HepG2 (cell line): ENCODE data around the gene PTPRD. TPM values are rescaled to one million over a fixed set of nuclear protein-coding genes. Genes with fewer than 3 reads are reported as not detected.

Experiments used
- ATAC-seq: fragments of 200-7000 bp; cut with Tn5 transposase; 3 replicates; pipeline ENCODE4 v1.9.1; 2020; ENCODE audit warnings: mild to moderate bottlenecking, moderate library complexity
- BruUV-seq: library from RNA; stranded (reverse); fragments of 400-500 nt; replicated peaks from 2 replicates; lab custom pipeline; 2021; lab: Mats Ljungman, UMichigan
- CTCF ChIA-PET: fragments of 300-600 bp; formaldehyde crosslinking; extraction: SDS; loops from one replicate; lab custom pipeline; 2021; ENCODE audit warnings: low total read pairs, inconsistent platforms, low intra/inter-chr PET ratio; lab: Yijun Ruan, JAX
- POLR2A ChIA-PET: fragments of 350-600 bp; sonication (Branson Sonifier 250); formaldehyde crosslinking; loops from one replicate; lab custom pipeline; 2020; ENCODE audit warnings: antibody characterized with exemption, inconsistent platforms; lab: Yijun Ruan, JAX
- DNase-seq: peaks from one replicate; pipeline ENCODE4 v3.0.0-alpha.2; 2015; ENCODE audit warnings: low spot score
- FAIRE-seq: peaks from 3 replicates; lab custom pipeline; 2011; peaks lifted over from hg19 to GRCh38; lab: Jason Lieb, UNC
- H2AFZ ChIP-seq: one replicate; pipeline ENCODE4 v1.6.1; 2011; ENCODE audit warnings: low read length, inconsistent platforms
- H3K27ac ChIP-seq: fragments of 300-600 bp; 3 replicates; pipeline ENCODE4 v1.8.0; 2011; ENCODE audit warnings: mixed run types, mild to moderate bottlenecking, mixed read lengths, low read length, inconsistent platforms; ENCODE audit not compliant: insufficient read depth; ENCODE audit errors: extremely low read length
- H3K27me3 ChIP-seq, 2 experiments: fragments of 200-600 bp in 1 of 2; 2 replicates in 1 of 2; 3 replicates in 1 of 2; pipeline versions ENCODE4 v1.6.0 to v1.8.0; 2011; ENCODE audit warnings: low read length in 2 of 2, mild to moderate bottlenecking in 2 of 2, moderate library complexity in 2 of 2, inconsistent platforms in 1 of 2; ENCODE audit not compliant: insufficient read depth in 2 of 2, control insufficient read depth in 1 of 2
- H3K36me3 ChIP-seq, 2 experiments: fragments of 200-600 bp in 1 of 2; replicated peaks in 1 of 2; 2 replicates in 1 of 2; 3 replicates in 1 of 2; pipeline versions ENCODE4 v1.5.1 to v1.8.0; 2011; ENCODE audit warnings: low read length in 2 of 2, inconsistent platforms in 1 of 2; ENCODE audit not compliant: insufficient read depth in 2 of 2, control insufficient read depth in 1 of 2
- H3K4me1 ChIP-seq: 2 replicates; pipeline ENCODE4 v1.5.1; 2012; ENCODE audit warnings: low read length, inconsistent platforms; ENCODE audit not compliant: insufficient read depth
- H3K4me2 ChIP-seq: 2 replicates; pipeline ENCODE4 v1.6.0; 2011; ENCODE audit warnings: low read depth, low read length, inconsistent platforms
- H3K4me3 ChIP-seq, 3 experiments: fragments of 200-600 bp in 1 of 3; sonication (generic), shearing (Covaris generic) in 1 of 3; replicated peaks in 1 of 3; 2 replicates each; pipeline ENCODE4 v1.5.1; 2011 to 2016; ENCODE audit warnings: low read length in 3 of 3, inconsistent platforms in 2 of 3, low read depth in 2 of 3, mild to moderate bottlenecking in 2 of 3, control low read depth in 1 of 3, mixed read lengths in 1 of 3; ENCODE audit not compliant: insufficient read depth in 1 of 3
- H3K79me2 ChIP-seq: one replicate; pipeline ENCODE4 v1.6.1; 2011; ENCODE audit warnings: low read length, inconsistent platforms; ENCODE audit not compliant: insufficient read depth
- H3K9ac ChIP-seq: 2 replicates; pipeline ENCODE4 v1.6.0; 2011; ENCODE audit warnings: mild to moderate bottlenecking, low read depth, low read length, inconsistent platforms; ENCODE audit not compliant: insufficient read depth
- H3K9me3 ChIP-seq: 2 replicates; pipeline ENCODE4 v1.5.1; 2012; ENCODE audit warnings: mild to moderate bottlenecking, low read length
- H4K20me1 ChIP-seq: 2 replicates; pipeline ENCODE4 v1.6.0; 2011; ENCODE audit warnings: inconsistent platforms, mild to moderate bottlenecking, low read length, moderate library complexity; ENCODE audit not compliant: insufficient read depth
- E2F1 ChIP-seq: sonication (generic); formaldehyde crosslinking; IDR thresholded peaks from 2 replicates; pipeline ENCODE4 v1.5.0; 2020; ENCODE audit warnings: missing genetic modification reagents
- HOXA5 ChIP-seq: sonication (generic); formaldehyde crosslinking; IDR thresholded peaks from 2 replicates; pipeline ENCODE4 v1.4.0; 2020; ENCODE audit warnings: missing genetic modification reagents
- NFAT5 ChIP-seq: sonication (generic); formaldehyde crosslinking; IDR thresholded peaks from 2 replicates; pipeline ENCODE4 v1.4.0; 2020; ENCODE audit warnings: missing genetic modification reagents
- PAX8 ChIP-seq: sonication (generic); formaldehyde crosslinking; IDR thresholded peaks from 2 replicates; pipeline ENCODE4 v1.8.0; 2022; ENCODE audit warnings: mild to moderate bottlenecking, missing genetic modification reagents, borderline replicate concordance
- RNF2 ChIP-seq: fragments of 450-650 bp; conservative IDR thresholded peaks from 2 replicates; pipeline ENCODE4 v1.6.1; 2016; ENCODE audit warnings: low read depth
- ZMYM3 ChIP-seq: sonication (generic); formaldehyde crosslinking; IDR thresholded peaks from 2 replicates; pipeline ENCODE4 v1.5.1; 2020; ENCODE audit warnings: mild to moderate bottlenecking, missing genetic modification reagents
- ZNF292 ChIP-seq: sonication (generic); formaldehyde crosslinking; IDR thresholded peaks from 2 replicates; pipeline ENCODE4 v1.8.1; 2022; ENCODE audit warnings: mild to moderate bottlenecking, low read depth, missing genetic modification reagents, borderline replicate concordance
- ZNF407 ChIP-seq: sonication (generic); formaldehyde crosslinking; IDR thresholded peaks from one replicate; pipeline ENCODE4 v1.5.1; 2020; ENCODE audit warnings: mild to moderate bottlenecking, missing genetic modification reagents; ENCODE audit errors: not compliant biosample characterization
- ZNF572 ChIP-seq: sonication (generic); formaldehyde crosslinking; IDR thresholded peaks from 2 replicates; pipeline ENCODE4 v1.5.1; 2020; ENCODE audit warnings: mild to moderate bottlenecking, missing genetic modification reagents
- ZNF644 ChIP-seq: IDR thresholded peaks from 2 replicates; pipeline ENCODE4 v1.6.1; 2016; ENCODE audit warnings: low read depth
- ZSCAN9 ChIP-seq: IDR thresholded peaks from 2 replicates; pipeline ENCODE4 v1.6.1; 2016; ENCODE audit warnings: borderline replicate concordance
- WGBS: methylation state at CpG from one replicate; pipeline ENCODE4 v1.1.6; 2017; ENCODE audit warnings: low lambda C conversion rate; 5-methylcytosine and 5-hydroxymethylcytosine counted together
- in situ Hi-C: cut with HindIII; loops from 2 replicates; pipeline ENCODE4 v1.10.0; 2017; ENCODE audit warnings: low pct_unique_long_range_greater_than_20kb; ENCODE audit not compliant: extremely low pct_ligation_motif_present
- intact Hi-C: fragments of 100-400 bp; cut with micrococcal nuclease; formaldehyde crosslinking; loops from one replicate; pipeline ENCODE4 v1.10.0; 2022; ENCODE audit not compliant: unreplicated experiment
- polyA plus RNA-seq, 8 experiments: library from polyadenylated mRNA; depleted of rRNA in 3 of 8; stranded (reverse) in 7 of 8; unstranded in 1 of 8; fragments of >200 nt; fragmentation: Illumina TruSeq in 4 of 8; extraction: Trizol in 4 of 8; gene quantifications; 2 replicates each; pipeline versions ENCODE4 v1.2.1 to v1.2.3, GENCODE V29; 2011 to 2016; ENCODE audit warnings: low read depth in 4 of 8, missing spikeins in 1 of 8, mixed read lengths in 1 of 8; ENCODE audit not compliant: insufficient read depth in 1 of 8
- total RNA-seq, 5 experiments: library from RNA; depleted of rRNA; stranded (reverse); fragments of >200 nt; fragmentation: Illumina TruSeq; extraction: Trizol; gene quantifications; 2 replicates each; pipeline ENCODE4 v1.2.3, GENCODE V29; 2016; ENCODE audit warnings: low read depth in 1 of 5

PTPRD gene
- total and polyA plus RNA-seq, 2 of the 13 experiments (the other 11 are each of a cell fraction or from before 2014, with no cell fraction given): 0.05 TPM; not detected in 1

- H3K79me2 ChIP-seq: no peaks in the 10 kb centered on the region
- no peak overlapping the region for H2AFZ ChIP-seq
- no peak overlapping the region for H3K4me3 ChIP-seq
- H3K36me3 ChIP-seq: no peaks in the 10 kb centered on the region
- H3K9me3 ChIP-seq: no peaks in the 10 kb centered on the region
- BruUV-seq: no TSS peak
- H3K4me1 ChIP-seq: peaks cover 11% of the 10 kb centered on the region; the same call in 1 of the 2 replicates
- in situ Hi-C loops (no loop called here), intact Hi-C loops (no loop called here)
- DNase-seq (no peak), ATAC-seq (no peak), FAIRE-seq (no peak)
- no peak overlapping the region for H3K9ac ChIP-seq
- no peak overlapping the region for H3K4me2 ChIP-seq
- H4K20me1 ChIP-seq: no peaks in the 10 kb centered on the region
- H3K27ac ChIP-seq: no peak overlapping the region
- no peaks in the 10 kb centered on the region for H3K27me3 ChIP-seq
- ChIA-PET POLR2A (no interaction called here), CTCF (no interaction called here)
- WGBS: 19% methylated on average over 1 of the region's 1 CpG
- TF ChIP-seq ZNF644: no peak
- no peak for TF ChIP-seq ZMYM3 (CRISPR knock-in tag)
- TF ChIP-seq NFAT5 (CRISPR knock-in tag): no peak
- TF ChIP-seq ZSCAN9 (CRISPR knock-in tag): no peak
- TF ChIP-seq HOXA5 (CRISPR knock-in tag): no peak
- no peak for TF ChIP-seq RNF2
- TF ChIP-seq PAX8 (CRISPR knock-in tag): no peak
- TF ChIP-seq ZNF572 (CRISPR knock-in tag): no peak
- no peak for TF ChIP-seq ZNF292 (CRISPR knock-in tag)
- no peak for TF ChIP-seq E2F1 (CRISPR knock-in tag)
- TF ChIP-seq ZNF407 (CRISPR knock-in tag): no peak
Measured at GRCh38 chr9:9749591-9749990, 863.2 kb downstream of the PTPRD start.
